NCI-H345 (cell line): ENCODE data around the gene YDJC.
"Not testable (repeated sequence)": the region's sequence is repeated elsewhere in the genome, so short reads cannot be mapped to it uniquely, and the experiment has no call there.

ENCODE experiments used
- DNase-seq: peaks from one replicate; lab custom pipeline; 2025; lab: John Stamatoyannopoulos, UW

The YDJC gene

GRCh38 chr22:21631025-21631424, 1.2 kb upstream of the YDJC start:
- DNase-seq: no peak

- DNase-seq: no peak
Measured at GRCh38 chr22:21628386-21629254, 1.2 kb downstream of the YDJC start.

GRCh38 chr22:21626735-21627469, 2.9 kb downstream of the YDJC start:
- no peak for DNase-seq

- no peak for DNase-seq
Measured at GRCh38 chr22:21626073-21626734, 3.6 kb downstream of the YDJC start.

GRCh38 chr22:21624880-21625791, 4.7 kb downstream of the YDJC start:
- no peak for DNase-seq

GRCh38 chr22:21624120-21624879, 5.5 kb downstream of the YDJC start:
- DNase-seq: no peak

- no peak for DNase-seq
Measured at GRCh38 chr22:21623648-21623970, 6.2 kb downstream of the YDJC start.

- no peak for DNase-seq
Measured at GRCh38 chr22:21622919-21623647, 6.7 kb downstream of the YDJC start.

GRCh38 chr22:21622011-21622918, 7.6 kb downstream of the YDJC start:
- no peak for DNase-seq

- no peak for DNase-seq
Measured at GRCh38 chr22:21621025-21621424, 8.8 kb downstream of the YDJC start.

- not testable (repeated sequence) for DNase-seq
Measured at GRCh38 chr22:21617337-21617736, 12.5 kb downstream of the YDJC start.

- no peak for DNase-seq
Measured at GRCh38 chr22:21615731-21616130, 14.1 kb downstream of the YDJC start.

- DNase-seq: no peak
Measured at GRCh38 chr22:21613553-21614233, 16.1 kb downstream of the YDJC start.

- no peak for DNase-seq
Measured at GRCh38 chr22:21612858-21613257, 17.0 kb downstream of the YDJC start.

- DNase-seq: no peak
Measured at GRCh38 chr22:21611210-21611977, 18.4 kb downstream of the YDJC start.

- not testable (repeated sequence) for DNase-seq
Measured at GRCh38 chr22:21609556-21610157, 20.2 kb downstream of the YDJC start.

GRCh38 chr22:21606775-21607174, 23.0 kb downstream of the YDJC start:
- no peak for DNase-seq
